ENCODE results near the gene STAT3.

The STAT3 gene

DNA sequence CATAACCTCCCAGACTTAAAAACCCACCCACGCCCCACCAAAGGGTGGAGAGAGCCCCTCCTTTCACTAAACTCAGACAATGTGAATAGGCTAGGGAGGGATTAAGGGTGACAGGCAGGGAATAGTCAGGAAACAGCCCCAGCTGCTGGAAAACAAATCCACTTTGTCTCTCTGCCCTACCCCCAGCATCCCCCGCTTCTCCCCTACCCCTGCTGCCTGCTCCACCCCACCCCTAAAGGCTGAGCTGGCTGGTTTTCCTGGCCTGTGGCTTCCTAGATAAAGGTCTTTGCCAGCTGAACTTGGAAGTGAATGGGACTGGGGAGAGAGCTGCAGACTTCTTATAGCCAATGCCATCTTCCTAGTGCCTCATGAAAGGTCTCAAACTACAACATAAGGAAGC is 19.8 kb upstream of the STAT3 start:
- TF ChIP-seq, protein P1, sequence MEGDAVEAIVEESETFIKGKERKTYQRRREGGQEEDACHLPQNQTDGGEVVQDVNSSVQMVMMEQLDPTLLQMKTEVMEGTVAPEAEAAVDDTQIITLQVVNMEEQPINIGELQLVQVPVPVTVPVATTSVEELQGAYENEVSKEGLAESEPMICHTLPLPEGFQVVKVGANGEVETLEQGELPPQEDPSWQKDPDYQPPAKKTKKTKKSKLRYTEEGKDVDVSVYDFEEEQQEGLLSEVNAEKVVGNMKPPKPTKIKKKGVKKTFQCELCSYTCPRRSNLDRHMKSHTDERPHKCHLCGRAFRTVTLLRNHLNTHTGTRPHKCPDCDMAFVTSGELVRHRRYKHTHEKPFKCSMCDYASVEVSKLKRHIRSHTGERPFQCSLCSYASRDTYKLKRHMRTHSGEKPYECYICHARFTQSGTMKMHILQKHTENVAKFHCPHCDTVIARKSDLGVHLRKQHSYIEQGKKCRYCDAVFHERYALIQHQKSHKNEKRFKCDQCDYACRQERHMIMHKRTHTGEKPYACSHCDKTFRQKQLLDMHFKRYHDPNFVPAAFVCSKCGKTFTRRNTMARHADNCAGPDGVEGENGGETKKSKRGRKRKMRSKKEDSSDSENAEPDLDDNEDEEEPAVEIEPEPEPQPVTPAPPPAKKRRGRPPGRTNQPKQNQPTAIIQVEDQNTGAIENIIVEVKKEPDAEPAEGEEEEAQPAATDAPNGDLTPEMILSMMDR (conservative IDR thresholded peaks at IDR 0.05; ENCODE audit: control insufficient read depth, insufficient read depth, low read depth, low read length), result no peak
- no peak overlapping the region for H3K4me3 ChIP-seq (ENCODE audit: control insufficient read depth, low read depth, low read length)
- no peak for DNase-seq (ENCODE audit: low read depth)

DNA sequence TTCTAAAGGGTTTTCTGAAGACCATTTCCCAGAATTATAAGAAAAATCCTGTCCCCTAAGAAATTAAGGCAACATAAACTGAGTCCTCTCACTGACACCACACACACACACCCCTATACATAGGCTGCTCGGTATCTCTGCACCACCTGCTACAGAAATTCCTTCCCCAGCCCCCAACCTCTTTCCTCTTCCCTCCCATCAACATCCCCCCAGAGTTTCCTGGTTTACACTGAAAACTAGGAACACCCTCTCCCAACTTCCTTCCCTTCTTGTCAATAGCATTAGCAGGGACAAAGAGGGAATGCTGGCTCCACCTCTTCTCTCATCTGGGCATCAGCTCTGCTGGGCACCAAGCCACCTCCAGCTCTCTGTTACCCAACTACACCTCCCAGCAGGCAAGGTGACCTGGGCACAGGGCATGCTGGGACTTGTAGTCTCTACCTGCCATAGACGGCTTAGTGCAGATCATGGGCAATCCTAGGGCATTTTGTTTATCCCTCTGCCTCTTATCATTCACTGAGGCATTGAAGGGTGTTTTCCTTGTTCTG is 19.1 kb upstream of the STAT3 start:
- TF ChIP-seq, protein P1 (conservative IDR thresholded peaks at IDR 0.05; ENCODE audit: control insufficient read depth, insufficient read depth, low read depth, low read length), result no peak
- DNase-seq (ENCODE audit: low read depth), result peak; percentile 60
- H3K4me3 ChIP-seq (ENCODE audit: control insufficient read depth, low read depth, low read length), result no peak overlapping the region

DNA sequence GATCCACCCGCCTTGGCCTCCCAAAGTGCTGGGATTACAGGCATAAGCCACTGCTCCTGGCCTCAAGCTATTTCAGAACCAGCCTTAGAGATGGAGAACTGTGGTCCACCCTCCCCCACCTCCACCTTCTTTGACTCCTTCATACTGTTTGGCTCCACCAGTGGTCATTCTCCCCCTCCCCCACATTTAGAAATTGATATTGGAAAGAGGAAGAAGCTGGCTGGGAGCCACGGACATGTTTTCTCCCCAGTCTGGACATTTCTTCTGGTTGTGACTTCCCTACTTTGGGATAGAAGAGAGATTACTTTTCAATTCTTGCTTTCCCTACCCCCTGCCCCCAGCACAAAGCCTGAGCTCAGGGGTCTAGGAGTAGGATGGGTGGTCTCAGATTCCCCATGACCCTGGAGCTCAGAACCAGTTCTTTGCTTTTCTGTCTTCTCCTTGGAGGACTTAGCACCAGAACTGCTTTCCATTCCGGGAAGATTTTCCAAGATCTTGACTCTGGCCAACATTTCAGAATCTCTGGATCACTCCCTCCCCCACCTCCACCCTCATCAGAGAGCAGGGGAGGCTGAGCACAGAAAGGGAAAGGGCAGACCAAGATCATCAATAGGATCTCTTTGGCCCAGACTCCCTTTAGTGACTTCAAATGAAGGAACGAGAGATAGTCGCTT is 18.5 kb upstream of the STAT3 start:
- TF ChIP-seq, protein P1 (conservative IDR thresholded peaks at IDR 0.05; ENCODE audit: control insufficient read depth, insufficient read depth, low read depth, low read length), result no peak
- no peak for DNase-seq (ENCODE audit: low read depth)
- H3K4me3 ChIP-seq (ENCODE audit: control insufficient read depth, low read depth, low read length), result no peak overlapping the region

DNA sequence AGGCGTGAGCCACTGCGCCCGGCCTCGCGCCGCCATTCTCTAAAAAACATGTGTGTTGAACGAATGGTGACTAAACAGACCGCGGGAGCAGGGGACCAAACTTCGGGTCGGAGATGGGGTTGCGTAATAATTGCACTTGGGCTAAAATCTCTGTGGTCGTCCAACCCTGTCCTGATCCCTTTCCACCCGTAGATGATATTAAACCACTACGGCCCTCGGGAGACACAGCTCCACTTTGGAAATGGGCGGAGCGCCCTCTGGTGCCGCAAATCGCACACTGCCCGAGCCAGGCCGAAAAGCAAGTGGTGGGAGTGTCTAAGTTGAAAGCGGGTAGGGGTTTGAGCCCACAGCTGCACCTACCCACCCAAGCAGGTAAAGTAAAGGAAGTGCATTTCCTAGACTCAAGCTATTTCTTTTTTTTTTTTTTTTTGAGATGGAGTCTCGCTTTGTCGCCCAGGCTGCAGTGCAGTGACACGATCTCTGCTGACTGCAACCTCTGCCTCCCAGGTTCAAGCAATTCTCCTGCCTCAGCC is 17.8 kb upstream of the STAT3 start:
- no peak overlapping the region for H3K4me3 ChIP-seq (ENCODE audit: control insufficient read depth, low read depth, low read length)
- TF ChIP-seq, protein P1 (conservative IDR thresholded peaks at IDR 0.05; ENCODE audit: control insufficient read depth, insufficient read depth, low read depth, low read length), result peak; percentile 66
- peak; percentile 93 for DNase-seq (ENCODE audit: low read depth)

DNA sequence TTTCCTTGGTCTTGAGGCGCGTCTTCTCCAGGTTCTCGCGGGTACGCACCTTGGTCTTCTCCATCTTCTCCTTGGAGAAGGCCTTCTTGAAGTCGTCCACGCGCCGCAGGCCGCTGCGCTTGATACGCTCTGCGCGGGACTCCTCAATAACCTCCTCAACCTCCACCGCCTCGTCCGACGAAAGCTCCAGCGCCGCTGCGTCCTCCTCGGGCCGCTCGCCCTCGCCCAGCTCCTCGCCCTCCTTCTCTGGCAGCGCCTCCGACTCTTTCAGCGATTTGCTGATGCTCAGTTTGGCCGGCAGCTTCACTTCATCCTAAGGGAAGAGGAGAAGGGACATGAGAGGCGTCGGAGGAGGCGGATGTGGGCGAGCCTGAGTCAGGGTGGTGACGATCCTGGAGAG is 16.8 kb upstream of the STAT3 start:
- DNase-seq (ENCODE audit: low read depth), result peak; percentile 50
- TF ChIP-seq, protein P1 (conservative IDR thresholded peaks at IDR 0.05; ENCODE audit: control insufficient read depth, insufficient read depth, low read depth, low read length), result no peak
- H3K4me3 ChIP-seq (ENCODE audit: control insufficient read depth, low read depth, low read length), result no peak overlapping the region

DNA sequence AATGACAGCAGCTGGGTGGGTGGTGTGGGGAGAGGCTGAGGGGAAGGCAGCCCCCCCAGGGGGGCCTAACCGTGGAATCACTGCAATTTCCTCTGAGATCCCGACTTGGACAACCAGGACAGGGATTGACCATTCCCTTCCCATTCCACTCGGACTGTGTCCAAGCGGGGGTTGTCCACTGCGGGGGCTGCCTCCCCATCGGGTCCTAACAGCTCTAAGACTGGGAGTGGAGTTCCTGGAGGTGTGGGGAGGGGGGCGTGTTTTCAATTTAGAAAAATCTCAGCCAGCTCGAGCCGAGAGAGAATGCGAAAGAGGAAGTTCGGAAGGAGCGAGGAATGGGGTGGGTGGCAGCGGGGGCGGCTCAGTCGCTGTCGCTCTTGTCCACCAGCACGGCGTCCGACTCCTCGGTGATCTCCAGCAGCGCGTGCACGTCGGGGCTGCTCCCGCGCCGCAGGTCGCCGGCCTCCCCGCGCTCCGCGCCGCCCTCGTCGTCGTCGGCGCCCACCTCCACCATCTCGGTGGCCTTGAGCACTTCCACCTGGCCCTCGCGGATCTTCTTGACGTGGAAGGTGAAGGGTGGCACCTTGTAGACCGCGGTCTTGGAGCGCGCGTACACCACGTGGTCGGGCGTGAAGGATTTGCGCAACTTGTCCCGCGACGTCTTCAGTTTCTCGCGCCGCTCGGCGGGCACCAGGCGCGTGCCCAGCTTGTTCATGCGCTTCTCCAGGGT is 16.2 kb upstream of the STAT3 start:
- DNase-seq (ENCODE audit: low read depth), result no peak
- H3K4me3 ChIP-seq (ENCODE audit: control insufficient read depth, low read depth, low read length), result no peak overlapping the region
- TF ChIP-seq, protein P1 (conservative IDR thresholded peaks at IDR 0.05; ENCODE audit: control insufficient read depth, insufficient read depth, low read depth, low read length), result no peak

Data from fibroblast of mammary gland (primary cell).